NT2/D1 (cell line): ENCODE measurements around the gene RSPO3.

Source experiments
- YY1 ChIP-seq: IDR thresholded peaks from 2 replicates; pipeline ENCODE4 v1.6.1; 2011; ENCODE audit not compliant: insufficient read length, insufficient read depth
- ZNF274 ChIP-seq: IDR thresholded peaks from 2 replicates; pipeline ENCODE4 v1.6.1; 2011; ENCODE audit warnings: mild to moderate bottlenecking, low read depth, low read length

DNA sequence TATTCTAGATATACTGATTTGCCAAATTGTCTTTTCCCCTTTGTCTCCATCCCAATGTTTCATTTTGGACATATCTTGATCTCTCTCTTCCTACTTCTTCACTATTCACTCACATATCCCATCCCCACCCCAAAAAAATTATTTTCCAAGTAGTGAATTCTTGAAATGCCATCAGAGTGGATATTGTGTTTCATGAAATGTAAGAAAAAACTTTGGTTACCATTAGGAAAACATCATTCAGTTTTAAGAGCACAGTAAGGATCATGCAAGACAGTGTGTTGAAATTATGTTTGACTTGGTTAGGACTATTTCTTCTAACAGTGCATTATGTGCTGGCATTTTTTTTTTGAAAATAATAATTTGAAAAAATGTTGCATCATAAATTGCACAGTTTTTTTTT, 5.7 kb downstream of the RSPO3 start:
- TF ChIP-seq YY1 (no peak), ZNF274 (no peak)
